HS-5 (cell line): ENCODE data around the gene TENT5D.
"Not testable (repeated sequence)": the region's sequence is repeated elsewhere in the genome, so short reads cannot be mapped to it uniquely, and the experiment has no call there.

Experiments
- DNase-seq: peaks from one replicate; pipeline ENCODE4 v3.0.0-alpha.2; 2012; ENCODE audit warnings: low read depth

Gene TENT5D

GRCh38 chrX:80420147-80420546, at the start of gene TENT5D:
TENT5D (plus strand) TSS chrX:80420447; CDS start chrX:80442540, 22,093 bp downstream.
- DNase-seq: no peak

GRCh38 chrX:80385651-80386050, 34.6 kb upstream of the TENT5D start:
- not testable (repeated sequence) for DNase-seq

GRCh38 chrX:80388206-80388605, 32.0 kb upstream of the TENT5D start:
- DNase-seq: no peak

GRCh38 chrX:80412042-80412441, 8.2 kb upstream of the TENT5D start:
- no peak for DNase-seq

- no peak for DNase-seq
These were observed 2.8 kb downstream of the TENT5D start for GRCh38 chrX:80423000-80423399.

GRCh38 chrX:80423744-80424143, 3.5 kb downstream of the TENT5D start:
- DNase-seq: no peak

- no peak for DNase-seq
These were observed 10.7 kb downstream of the TENT5D start for GRCh38 chrX:80430826-80431504.

GRCh38 chrX:80431505-80431832, 11.2 kb downstream of the TENT5D start:
- DNase-seq: no peak

- no peak for DNase-seq
These were observed 12.2 kb downstream of the TENT5D start for GRCh38 chrX:80432441-80432840.

GRCh38 chrX:80432863-80433262, 12.6 kb downstream of the TENT5D start:
- DNase-seq: no peak

- DNase-seq: not testable (repeated sequence)
These were observed 47.9 kb downstream of the TENT5D start for GRCh38 chrX:80468166-80468565.

GRCh38 chrX:80471582-80471981, 51.3 kb downstream of the TENT5D start:
- DNase-seq: no peak

GRCh38 chrX:80485543-80485942, 65.3 kb downstream of the TENT5D start:
- no peak for DNase-seq

- no peak for DNase-seq
These were observed 66.1 kb downstream of the TENT5D start for GRCh38 chrX:80486299-80486698.

GRCh38 chrX:80489166-80489565, 68.9 kb downstream of the TENT5D start:
- no peak for DNase-seq
